Endothelial cell of umbilical vein (primary cell): ENCODE results near the gene SDHA. TPM values are rescaled to one million over a fixed set of nuclear protein-coding genes. Genes with fewer than 3 reads are reported as not detected.

ENCODE experiments used
- BruUV-seq: library from RNA; stranded (reverse); fragments of 400-500 nt; replicated peaks from 2 replicates; lab custom pipeline; 2021; lab: Mats Ljungman, UMichigan
- CTCF ChIA-PET: fragments of 300-600, 350-600 bp; sonication (Branson Sonifier 250); formaldehyde crosslinking; loops from one replicate; lab custom pipeline; 2021; ENCODE audit warnings: antibody characterized with exemption, inconsistent platforms; lab: Charles Lee
- POLR2A ChIA-PET: fragments of 300-600, 350-600 bp; sonication (Branson Sonifier 250); formaldehyde crosslinking; loops from one replicate; lab custom pipeline; 2021; ENCODE audit warnings: antibody characterized with exemption, inconsistent platforms; lab: Charles Lee
- DNase-seq: peaks from one replicate; pipeline ENCODE4 v3.0.0-alpha.2; 2011; ENCODE audit warnings: low read depth, low spot score
- FAIRE-seq: peaks from 2 replicates; lab custom pipeline; 2011; peaks lifted over from hg19 to GRCh38; lab: Jason Lieb, UNC
- H2AFZ ChIP-seq: 2 replicates; pipeline ENCODE4 v1.6.0; 2012; ENCODE audit warnings: low read depth, low read length, control low read depth, inconsistent platforms
- H3K27ac ChIP-seq: 2 replicates; pipeline ENCODE4 v1.5.1; 2011; ENCODE audit warnings: low read depth, mild to moderate bottlenecking, control low read depth, low read length, moderate library complexity; ENCODE audit not compliant: insufficient read depth
- H3K27me3 ChIP-seq, 2 experiments: 2 replicates each; pipeline versions ENCODE4 v1.6.0 to v1.6.1; 2011; ENCODE audit warnings: low read length in 2 of 2, mixed read lengths in 1 of 2; ENCODE audit not compliant: control insufficient read depth in 2 of 2, insufficient read depth in 2 of 2
- H3K36me3 ChIP-seq, 2 experiments: 2 replicates in 1 of 2; 3 replicates in 1 of 2; pipeline ENCODE4 v1.5.1; 2011; ENCODE audit warnings: low read length in 2 of 2, mild to moderate bottlenecking in 1 of 2, moderate library complexity in 1 of 2; ENCODE audit not compliant: control insufficient read depth in 2 of 2, insufficient read depth in 2 of 2; ENCODE audit errors: extremely low read depth in 1 of 2
- H3K4me1 ChIP-seq: 3 replicates; pipeline ENCODE4 v1.5.1; 2011; ENCODE audit warnings: mild to moderate bottlenecking, low read length; ENCODE audit not compliant: control insufficient read depth, insufficient read depth; ENCODE audit errors: extremely low read depth
- H3K4me2 ChIP-seq: 2 replicates; pipeline ENCODE4 v1.6.1; 2011; ENCODE audit warnings: low read length, control low read depth, mixed read lengths; ENCODE audit not compliant: insufficient read depth
- H3K4me3 ChIP-seq, 3 experiments: fragments of 200-600 bp in 1 of 3; sonication (generic), shearing (Covaris generic) in 1 of 3; replicated peaks in 1 of 3; 2 replicates each; pipeline ENCODE4 v1.5.1; 2011 to 2016; ENCODE audit warnings: control low read depth in 3 of 3, low read length in 3 of 3, mild to moderate bottlenecking in 2 of 3, inconsistent platforms in 1 of 3, low read depth in 1 of 3, moderate library complexity in 1 of 3; ENCODE audit not compliant: insufficient read depth in 1 of 3
- H3K79me2 ChIP-seq: 2 replicates; pipeline ENCODE4 v1.6.0; 2012; ENCODE audit warnings: low read length, inconsistent platforms; ENCODE audit not compliant: control insufficient read depth, insufficient read depth
- H3K9ac ChIP-seq: replicated peaks from 2 replicates; pipeline ENCODE3; 2011; ENCODE audit warnings: low read length, control low read depth; ENCODE audit not compliant: insufficient read depth; ENCODE audit errors: extremely low read depth
- H3K9me1 ChIP-seq: replicated peaks from 3 replicates; pipeline ENCODE4 v1.6.0; 2011; ENCODE audit warnings: mild to moderate bottlenecking, low read length; ENCODE audit not compliant: control insufficient read depth, insufficient read depth; ENCODE audit errors: extremely low read depth
- H3K9me3 ChIP-seq: replicated peaks from 2 replicates; pipeline ENCODE4 v1.5.1; 2012; ENCODE audit warnings: low read length, inconsistent platforms; ENCODE audit not compliant: control insufficient read depth, insufficient read depth
- H4K20me1 ChIP-seq: replicated peaks from 2 replicates; pipeline ENCODE3; 2011; ENCODE audit warnings: mild to moderate bottlenecking, low read length; ENCODE audit not compliant: control insufficient read depth, insufficient read depth; ENCODE audit errors: extremely low read depth
- EZH2 ChIP-seq: IDR thresholded peaks from 2 replicates; pipeline ENCODE4 v1.6.1; 2012; ENCODE audit warnings: borderline replicate concordance, low read depth, mild to moderate bottlenecking, moderate library complexity, low read length, inconsistent platforms; ENCODE audit not compliant: severe bottlenecking
- FOS ChIP-seq: IDR thresholded peaks from 2 replicates; pipeline ENCODE4 v1.6.1; 2011; ENCODE audit warnings: mild to moderate bottlenecking, low read length, moderate library complexity, borderline replicate concordance; ENCODE audit not compliant: insufficient read depth
- GATA2 ChIP-seq: IDR thresholded peaks from 2 replicates; pipeline ENCODE4 v1.7.0; 2011; ENCODE audit warnings: low read depth, mild to moderate bottlenecking, moderate library complexity, mixed read lengths, low read length; ENCODE audit not compliant: insufficient read length, insufficient read depth
- JUN ChIP-seq: IDR thresholded peaks from 2 replicates; pipeline ENCODE4 v1.6.1; 2011; ENCODE audit warnings: borderline replicate concordance, low read depth; ENCODE audit not compliant: insufficient read length, insufficient read depth
- MYC ChIP-seq: IDR thresholded peaks from one replicate; pipeline ENCODE4 v1.6.1; 2011; ENCODE audit warnings: mild to moderate bottlenecking, low read depth, low read length
- POLR2A ChIP-seq: IDR thresholded peaks from 2 replicates; pipeline ENCODE4 v1.6.1; 2012; ENCODE audit warnings: low read depth, mild to moderate bottlenecking, control low read depth, low read length
- POLR2AphosphoS5 ChIP-seq: IDR thresholded peaks from 2 replicates; pipeline ENCODE4 v1.6.1; 2012; ENCODE audit warnings: low read depth, mild to moderate bottlenecking, control low read depth, low read length, moderate library complexity; ENCODE audit not compliant: insufficient read depth
- dilution Hi-C: fragments of 300-500 bp; cut with MboI; formaldehyde crosslinking; loops from one replicate; pipeline ENCODE4 v1.15.0; 2019; ENCODE audit warnings: low sequenced_read_pairs; ENCODE audit not compliant: extremely low pct_ligation_motif_present
- intact Hi-C: fragments of 100-400 bp; cut with micrococcal nuclease; formaldehyde crosslinking; loops from one replicate; pipeline ENCODE4 v1.10.0; 2022
- polyA plus RNA-seq, 4 experiments: library from polyadenylated mRNA; depleted of rRNA in 3 of 4; stranded (reverse) in 3 of 4; unstranded in 1 of 4; fragments of >200 nt; gene quantifications; 2 replicates each; pipeline versions ENCODE4 v1.2.1 to v1.2.3, GENCODE V29; 2011 to 2012; ENCODE audit warnings: missing spikeins in 1 of 4
- total RNA-seq: library from RNA; stranded (reverse); gene quantifications from 2 replicates; pipeline ENCODE4 v1.2.3, GENCODE V29; 2021
- TF ChIP-seq, protein P1 (sequence below): IDR thresholded peaks from 2 replicates; pipeline ENCODE4 v1.6.1; 2011; ENCODE audit not compliant: insufficient read depth, insufficient read length
- TF ChIP-seq, protein P2 (sequence below), 2 donors: IDR thresholded peaks; 1 replicate in 1 of 2; 2 replicates in 1 of 2; pipeline ENCODE4 v1.5.1; 2011; ENCODE audit warnings: low read length in 2 of 2, mild to moderate bottlenecking in 2 of 2, moderate library complexity in 2 of 2, control low read depth in 1 of 2, inconsistent platforms in 1 of 2, low read depth in 1 of 2; ENCODE audit not compliant: insufficient read depth in 1 of 2; ENCODE audit errors: extremely low read depth in 1 of 2

Gene SDHA
- total and polyA plus RNA-seq, 2 donors (not counting 3 experiments of a cell fraction or from before 2014, with no cell fraction given): 121 to 153 TPM

GRCh38 chr5:219460-219863 is 1.3 kb downstream of the SDHA start:
- DNase-seq: peak; percentile 79
- peaks cover 49% of the 10 kb centered on the region for H3K4me1 ChIP-seq
- H3K9me3 ChIP-seq: no peaks in the 10 kb centered on the region
- POLR2A ChIA-PET: interaction anchor here (1.1 kb wide), 1 partner anchor 31 kb away, joined by 3 read pairs; no protein-coding TSS in a partner anchor
- H3K27ac ChIP-seq: peak overlapping the region; percentile 70
- FAIRE-seq: peak; percentile 69
- TSS peak; percentile 44 for BruUV-seq
- TF ChIP-seq, protein P1, sequence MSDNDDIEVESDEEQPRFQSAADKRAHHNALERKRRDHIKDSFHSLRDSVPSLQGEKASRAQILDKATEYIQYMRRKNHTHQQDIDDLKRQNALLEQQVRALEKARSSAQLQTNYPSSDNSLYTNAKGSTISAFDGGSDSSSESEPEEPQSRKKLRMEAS: no peak
- TF ChIP-seq FOS: peak; percentile 33
- TF ChIP-seq GATA2: no peak
- no peak for TF ChIP-seq POLR2A
- dilution Hi-C loops: no loop called here
- H3K27me3 ChIP-seq: no peaks in the 10 kb centered on the region
- peak overlapping the region; percentile 86 to 95 (median 94) for H3K4me3 ChIP-seq
- peak overlapping the region; percentile 99 for H3K4me2 ChIP-seq
- intact Hi-C loops: loop anchor here (1.0 to 2.0 kb wide), 2 partner anchors 31 to 91 kb away; no protein-coding TSS in a partner anchor
- peaks cover 5% of the 10 kb centered on the region for H4K20me1 ChIP-seq
- CTCF ChIA-PET: interaction anchor here (1.1 to 3.5 kb wide), 3 partner anchors 31 to 211 kb away, joined by 3 to 36 read pairs (median 5); no protein-coding TSS in a partner anchor
- H3K36me3 ChIP-seq: peaks cover 0 to 2% of the 10 kb centered on the region in 2 experiments
- no peaks in the 10 kb centered on the region for H3K9me1 ChIP-seq
- peaks cover 67% of the 10 kb centered on the region for H3K79me2 ChIP-seq
- peak overlapping the region; percentile 79 for H3K9ac ChIP-seq
- H2AFZ ChIP-seq: no peak overlapping the region

DNA sequence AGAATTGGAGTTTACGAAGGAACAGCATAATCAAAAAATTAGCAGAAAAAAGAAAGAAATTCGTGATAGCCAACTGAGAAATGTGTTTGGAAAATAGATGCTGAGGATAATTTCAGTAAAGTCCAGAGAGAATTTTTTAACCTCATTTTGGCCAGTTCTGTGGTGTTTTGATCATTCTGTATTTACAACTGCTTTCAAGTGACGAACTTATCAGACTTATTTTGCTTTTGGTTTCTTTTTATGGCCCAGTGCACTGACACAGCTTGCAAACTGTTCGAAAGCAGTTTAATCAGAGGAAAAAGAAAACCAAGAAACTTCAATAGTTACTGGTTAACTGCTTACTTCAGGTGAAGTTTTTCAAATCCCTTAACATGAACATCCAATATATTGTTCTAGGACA is 1.9 kb downstream of the SDHA start:
- H3K4me3 ChIP-seq: peak overlapping the region; percentile 86 to 95 (median 94)
- H3K9me1 ChIP-seq: no peaks in the 10 kb centered on the region
- no peak for TF ChIP-seq EZH2
- TF ChIP-seq FOS: no peak
- TF ChIP-seq POLR2A: no peak
- TF ChIP-seq POLR2AphosphoS5: no peak
- TF ChIP-seq, protein P1: no peak
- TF ChIP-seq, protein P2, sequence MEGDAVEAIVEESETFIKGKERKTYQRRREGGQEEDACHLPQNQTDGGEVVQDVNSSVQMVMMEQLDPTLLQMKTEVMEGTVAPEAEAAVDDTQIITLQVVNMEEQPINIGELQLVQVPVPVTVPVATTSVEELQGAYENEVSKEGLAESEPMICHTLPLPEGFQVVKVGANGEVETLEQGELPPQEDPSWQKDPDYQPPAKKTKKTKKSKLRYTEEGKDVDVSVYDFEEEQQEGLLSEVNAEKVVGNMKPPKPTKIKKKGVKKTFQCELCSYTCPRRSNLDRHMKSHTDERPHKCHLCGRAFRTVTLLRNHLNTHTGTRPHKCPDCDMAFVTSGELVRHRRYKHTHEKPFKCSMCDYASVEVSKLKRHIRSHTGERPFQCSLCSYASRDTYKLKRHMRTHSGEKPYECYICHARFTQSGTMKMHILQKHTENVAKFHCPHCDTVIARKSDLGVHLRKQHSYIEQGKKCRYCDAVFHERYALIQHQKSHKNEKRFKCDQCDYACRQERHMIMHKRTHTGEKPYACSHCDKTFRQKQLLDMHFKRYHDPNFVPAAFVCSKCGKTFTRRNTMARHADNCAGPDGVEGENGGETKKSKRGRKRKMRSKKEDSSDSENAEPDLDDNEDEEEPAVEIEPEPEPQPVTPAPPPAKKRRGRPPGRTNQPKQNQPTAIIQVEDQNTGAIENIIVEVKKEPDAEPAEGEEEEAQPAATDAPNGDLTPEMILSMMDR (IDR thresholded peaks at IDR 0.05; ENCODE audit: extremely low read depth in 1 of 2, insufficient read depth in 1 of 2, low read depth in 1 of 2, low read length in 2 of 2): no peak
- TF ChIP-seq JUN: no peak
- no peak for TF ChIP-seq MYC
- no peak for TF ChIP-seq GATA2
- peaks cover 49% of the 10 kb centered on the region for H3K4me1 ChIP-seq
- dilution Hi-C loops: no loop called here
- H3K36me3 ChIP-seq: peaks cover 3 to 6% of the 10 kb centered on the region in 2 experiments
- FAIRE-seq (peak; percentile 47), DNase-seq (peak; percentile 59)
- H2AFZ ChIP-seq: no peak overlapping the region
- no TSS peak for BruUV-seq
- no peaks in the 10 kb centered on the region for H3K9me3 ChIP-seq
- POLR2A ChIA-PET: interaction anchor here (1.1 kb wide), 1 partner anchor 32 kb away, joined by 3 read pairs; no protein-coding TSS in a partner anchor
- H3K79me2 ChIP-seq: peaks cover 71% of the 10 kb centered on the region
- H3K9ac ChIP-seq: peak overlapping the region; percentile 79
- intact Hi-C loops: loop anchor here (1.0 to 2.0 kb wide), 2 partner anchors 32 to 91 kb away; no protein-coding TSS in a partner anchor
- peak overlapping the region; percentile 99 for H3K4me2 ChIP-seq
- peak overlapping the region; percentile 70 for H3K27ac ChIP-seq
- peaks cover 5% of the 10 kb centered on the region for H4K20me1 ChIP-seq
- CTCF ChIA-PET: interaction anchor here (1.5 to 3.5 kb wide), 2 partner anchors 31 to 205 kb away, joined by 5 to 36 read pairs; no protein-coding TSS in a partner anchor
- H3K27me3 ChIP-seq: no peaks in the 10 kb centered on the region
